ENCODE data around the gene KCTD6.

The KCTD6 gene

GRCh38 chr3:58491506-58492402 lies at the start of gene KCTD6:
KCTD6 (plus strand) TSS chr3:58492096; CDS start chr3:58498756, 6,660 bp downstream.
- peak; percentile 91 for DNase-seq (ENCODE audit: low spot score)

DNA sequence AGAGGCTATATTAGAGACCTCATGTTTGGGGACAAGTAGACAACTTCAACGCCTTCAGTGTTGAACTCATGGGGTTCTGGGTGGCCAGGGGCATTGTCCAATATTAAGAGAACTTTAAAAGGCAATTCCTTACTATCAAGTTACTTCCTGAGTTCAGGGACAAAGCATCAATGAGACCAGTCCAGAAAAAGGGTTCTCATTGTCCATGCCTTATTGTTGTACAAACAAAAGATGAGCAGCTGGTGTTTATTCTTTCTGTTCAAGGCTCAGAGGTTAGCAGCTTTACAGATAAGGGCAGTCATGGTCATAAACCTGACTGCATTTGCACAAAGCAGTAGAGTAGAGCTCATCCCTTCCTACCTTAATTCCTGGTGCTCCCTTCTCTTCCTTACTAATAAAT lies 39.7 kb upstream of the KCTD6 start:
- no peak for DNase-seq (ENCODE audit: low spot score)

DNA sequence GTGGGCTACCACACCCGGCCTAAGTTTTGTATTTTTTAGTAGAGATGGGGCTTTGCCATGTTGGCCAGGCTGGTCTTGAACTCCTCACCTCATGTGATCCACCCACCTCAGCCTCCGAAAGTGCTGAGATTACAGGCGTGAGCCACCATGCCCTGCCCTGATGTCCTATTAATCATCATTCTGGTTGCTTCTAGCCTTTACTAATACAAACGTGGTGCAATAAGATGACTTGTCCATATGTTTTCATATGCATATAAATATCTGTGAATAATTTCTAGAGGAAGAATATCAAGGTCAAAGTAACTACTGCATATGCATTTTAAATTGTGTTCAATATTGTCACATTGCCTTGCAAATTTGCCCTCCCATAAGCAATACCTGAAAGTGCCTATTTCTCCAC lies 32.7 kb upstream of the KCTD6 start:
- DNase-seq (ENCODE audit: low spot score) = no peak

DNA sequence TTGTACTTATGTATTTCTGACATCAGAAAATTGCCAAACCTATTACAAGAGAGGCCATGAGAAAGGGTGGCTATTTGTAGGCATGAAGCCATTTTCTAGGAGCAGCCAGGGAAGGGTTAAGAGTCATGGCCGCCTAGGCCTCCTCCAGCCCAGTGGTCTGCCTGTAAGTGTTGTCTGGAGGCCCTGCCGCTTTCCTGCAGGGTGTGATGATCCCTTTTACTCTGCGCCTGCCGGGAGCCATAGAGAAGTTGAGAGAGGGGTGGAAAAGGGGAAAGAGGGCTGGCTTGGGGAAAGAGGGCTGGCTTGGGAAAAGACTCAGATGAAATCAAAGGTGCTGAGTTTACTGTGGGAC lies 29.1 kb upstream of the KCTD6 start:
- no peak for DNase-seq (ENCODE audit: low spot score)

- peak; percentile 51 for DNase-seq (ENCODE audit: low spot score)
These were observed 28.5 kb upstream of the KCTD6 start for GRCh38 chr3:58463181-58463941.

- no peak for DNase-seq (ENCODE audit: low spot score)
These were observed 28.0 kb upstream of the KCTD6 start for GRCh38 chr3:58463942-58464271.

GRCh38 chr3:58464866-58465265 lies 27.0 kb upstream of the KCTD6 start:
- no peak for DNase-seq (ENCODE audit: low spot score)

GRCh38 chr3:58466899-58467563 lies 24.9 kb upstream of the KCTD6 start:
- DNase-seq (ENCODE audit: low spot score) = no peak

DNA sequence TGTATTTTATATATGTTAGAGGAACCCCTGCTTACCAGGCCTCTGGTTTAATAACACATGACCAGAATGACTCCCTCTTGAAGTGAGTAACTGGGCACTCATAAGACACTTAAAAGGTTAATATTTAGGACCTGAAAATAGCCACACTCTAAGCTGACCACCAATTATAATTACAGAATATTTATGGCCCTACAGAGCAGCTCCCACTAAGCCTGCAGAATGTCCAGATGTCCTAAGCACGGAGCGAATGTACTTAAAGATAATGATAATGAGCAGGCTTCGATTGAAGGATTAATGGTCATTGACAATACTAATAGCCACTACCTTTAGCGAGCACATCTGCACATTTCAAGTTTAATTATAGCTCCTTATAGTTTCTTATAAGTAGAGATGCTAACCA lies 22.8 kb upstream of the KCTD6 start:
- no peak for DNase-seq (ENCODE audit: low spot score)

DNA sequence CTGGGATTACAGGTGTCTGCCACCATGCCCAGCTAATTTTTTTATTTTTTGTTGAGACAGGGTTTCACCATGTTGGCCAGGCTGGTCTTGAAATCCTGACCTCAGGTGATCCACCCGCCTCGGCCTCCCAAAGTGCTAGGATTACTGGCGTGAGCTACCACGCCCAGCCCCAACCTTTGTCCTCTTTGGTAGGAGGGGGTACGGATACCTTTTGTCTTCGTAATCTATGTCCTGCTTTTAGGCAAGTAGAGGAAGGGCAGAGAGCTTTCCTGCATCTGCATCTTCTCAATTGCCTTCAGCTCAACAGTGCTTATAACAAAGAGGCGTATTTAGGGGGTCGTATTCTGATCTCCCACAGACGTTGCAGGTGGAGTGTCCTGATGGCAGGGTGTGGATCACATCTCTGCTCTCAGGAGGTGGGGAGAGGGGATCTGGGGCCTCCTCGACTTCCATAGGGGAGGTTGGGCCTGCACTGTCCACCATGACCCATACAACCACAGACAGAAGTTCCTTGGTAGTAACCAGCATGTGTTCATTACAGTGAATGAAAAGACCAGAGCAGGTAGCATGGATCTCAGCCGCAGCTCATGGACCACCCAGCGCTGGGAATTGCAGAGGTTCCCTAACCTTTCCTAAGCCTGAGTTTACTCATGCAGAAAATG lies 21.4 kb upstream of the KCTD6 start:
- no peak for DNase-seq (ENCODE audit: low spot score)

GRCh38 chr3:58471025-58471887 lies 20.6 kb upstream of the KCTD6 start:
- no peak for DNase-seq (ENCODE audit: low spot score)

- DNase-seq (ENCODE audit: low spot score) = no peak
These were observed 18.6 kb upstream of the KCTD6 start for GRCh38 chr3:58473275-58473674.

GRCh38 chr3:58474348-58474911 lies 17.5 kb upstream of the KCTD6 start:
- no peak for DNase-seq (ENCODE audit: low spot score)

DNA sequence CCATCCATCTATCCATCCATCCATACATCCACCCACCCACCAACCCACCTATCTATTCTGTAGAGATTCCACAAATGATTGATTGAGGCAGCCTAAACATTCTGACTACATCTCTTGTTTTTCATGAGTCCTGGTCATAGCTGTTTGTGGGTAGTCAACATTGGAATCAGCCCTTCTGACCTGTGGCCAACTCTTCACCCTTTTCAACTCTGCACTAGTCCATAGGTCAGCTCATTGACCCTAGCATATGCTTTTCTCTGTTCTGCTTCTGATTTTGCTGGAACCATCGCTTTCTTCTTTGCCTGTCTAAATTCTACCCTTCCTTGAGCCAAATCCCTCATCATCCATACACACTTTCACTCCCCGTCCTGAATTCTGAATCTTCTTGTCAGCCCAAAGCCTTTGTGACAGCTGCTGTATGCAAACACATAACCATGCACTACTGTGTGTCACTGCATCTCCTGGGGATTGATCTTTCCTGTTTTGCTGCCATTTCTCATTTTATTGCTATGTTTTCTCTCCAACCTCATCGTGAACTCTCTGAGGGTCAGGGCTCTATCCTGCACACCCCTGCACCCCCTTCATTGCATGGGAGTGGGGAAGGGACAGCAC lies 16.8 kb upstream of the KCTD6 start:
- DNase-seq (ENCODE audit: low spot score) = no peak

DNA sequence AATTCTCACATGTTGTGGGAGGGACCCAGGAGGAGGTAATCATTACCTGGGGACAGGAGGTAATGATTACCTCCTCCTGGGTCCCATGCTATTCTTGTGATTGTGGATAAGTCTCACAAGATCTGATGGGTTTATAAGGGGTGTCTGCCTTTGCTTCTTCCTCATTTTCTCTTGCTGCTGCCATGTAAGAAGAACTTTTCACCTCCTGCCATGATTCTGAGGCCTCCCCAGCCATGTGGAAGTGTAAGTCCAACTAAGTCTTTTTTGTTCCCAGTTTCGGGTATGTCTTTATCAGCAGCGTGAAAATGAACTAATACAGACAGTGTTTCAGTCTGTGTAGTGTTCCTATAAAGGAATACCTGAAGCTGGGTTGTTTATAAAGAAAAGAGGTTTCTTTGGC lies 13.1 kb upstream of the KCTD6 start:
- DNase-seq (ENCODE audit: low spot score) = no peak

DNA sequence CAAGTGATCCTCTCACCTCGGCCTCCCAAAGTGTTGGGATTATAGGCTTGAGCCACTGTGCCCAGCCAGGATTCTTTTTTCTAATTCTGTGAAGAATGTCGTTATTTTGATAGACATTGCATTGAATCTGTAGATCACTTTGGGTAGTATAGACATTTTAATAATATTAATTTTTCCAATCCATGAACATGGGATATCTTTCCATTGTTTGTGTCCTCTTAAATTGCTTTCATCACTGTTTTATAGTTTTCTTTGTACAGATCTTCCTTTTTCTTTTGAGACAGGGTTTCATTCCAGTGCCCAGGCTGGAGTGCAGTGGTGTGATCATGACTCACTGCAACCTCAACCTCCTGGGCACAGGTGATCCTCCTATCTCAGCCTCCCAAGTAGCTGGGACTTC lies 11.6 kb upstream of the KCTD6 start:
- DNase-seq (ENCODE audit: low spot score) = no peak

GRCh38 chr3:58482917-58483636 lies 8.8 kb upstream of the KCTD6 start:
- DNase-seq (ENCODE audit: low spot score) = no peak

GRCh38 chr3:58484045-58484721 lies 7.7 kb upstream of the KCTD6 start:
- no peak for DNase-seq (ENCODE audit: low spot score)

- DNase-seq (ENCODE audit: low spot score) = no peak
These were observed 7.2 kb upstream of the KCTD6 start for GRCh38 chr3:58484722-58485069.
